Stimulated activated CD4-positive, alpha-beta T cell treated with anti-CD3 and anti-CD28 coated beads, Interleukin-1b, Interleukin-23, amount 100 ng/mL, for 24 hours (primary cell): ENCODE measurements around the gene TIPARP.
"Not testable (repeated sequence)": the region's sequence is repeated elsewhere in the genome, so short reads cannot be mapped to it uniquely, and the experiment has no call there.

Experiments used
- DNase-seq, 4 experiments: peaks; one replicate each; pipeline ENCODE4 v3.0.0-alpha.2; 2020; ENCODE audit warnings: low read depth in 4 of 4, low spot score in 1 of 4

The TIPARP gene

GRCh38 chr3:156648086-156648485, 26.3 kb upstream of the TIPARP start:
- DNase-seq = no peak

- no peak for DNase-seq
These were observed 24.7 kb upstream of the TIPARP start for GRCh38 chr3:156649681-156650080.

- DNase-seq = not testable (repeated sequence)
These were observed 21.7 kb upstream of the TIPARP start for GRCh38 chr3:156652661-156653060.

GRCh38 chr3:156654834-156655233, 19.6 kb upstream of the TIPARP start:
- DNase-seq = no peak

- DNase-seq = no peak
These were observed 18.4 kb upstream of the TIPARP start for GRCh38 chr3:156655819-156656550.

GRCh38 chr3:156657440-156657839, 16.9 kb upstream of the TIPARP start:
- no peak for DNase-seq

GRCh38 chr3:156657862-156658731, 16.3 kb upstream of the TIPARP start:
- no peak for DNase-seq

GRCh38 chr3:156658732-156659090, 15.7 kb upstream of the TIPARP start:
- no peak for DNase-seq

GRCh38 chr3:156659260-156659659, 15.1 kb upstream of the TIPARP start:
- DNase-seq = no peak

- no peak for DNase-seq
These were observed 13.2 kb upstream of the TIPARP start for GRCh38 chr3:156661155-156661554.

GRCh38 chr3:156664011-156664830, 10.2 kb upstream of the TIPARP start:
- no peak for DNase-seq

- no peak for DNase-seq
These were observed 9.6 kb upstream of the TIPARP start for GRCh38 chr3:156664831-156665178.

- DNase-seq = no peak
These were observed 9.1 kb upstream of the TIPARP start for GRCh38 chr3:156665291-156665690.

GRCh38 chr3:156666073-156666472, 8.3 kb upstream of the TIPARP start:
- no peak for DNase-seq

- no peak for DNase-seq
These were observed 6.2 kb upstream of the TIPARP start for GRCh38 chr3:156668073-156668763.

GRCh38 chr3:156670077-156670476, 4.3 kb upstream of the TIPARP start:
- no peak for DNase-seq

- DNase-seq = no peak
These were observed 3.7 kb upstream of the TIPARP start for GRCh38 chr3:156670652-156671051.

- no peak for DNase-seq
These were observed 701 bp upstream of the TIPARP start for GRCh38 chr3:156673732-156674045.

GRCh38 chr3:156674911-156675829, 780 bp downstream of the TIPARP start:
- DNase-seq = peak; percentile 6 to 34 (median 12)
